HL-60 (cell line): ENCODE data around the gene CCNB3.
"Not testable (repeated sequence)": the region's sequence is repeated elsewhere in the genome, so short reads cannot be mapped to it uniquely, and the experiment has no call there.

Experiments used
- DNase-seq, 2 experiments: peaks; one replicate each; pipeline ENCODE4 v3.0.0-alpha.2; 2010 to 2020; ENCODE audit warnings: low read depth in 1 of 2, low spot score in 1 of 2
- H3K27ac ChIP-seq: fragments of 250-450 bp; sonication (Bioruptor Pico); replicated peaks from 2 replicates; pipeline ENCODE4 v1.5.1; 2020; ENCODE audit warnings: mild to moderate bottlenecking, moderate library complexity
- H3K27me3 ChIP-seq: fragments of 250-450 bp; sonication (Bioruptor Pico); 2 replicates; pipeline ENCODE4 v1.5.1; 2021; ENCODE audit warnings: mild to moderate bottlenecking, moderate library complexity; ENCODE audit not compliant: insufficient read depth, poor library complexity, severe bottlenecking
- H3K4me3 ChIP-seq: replicated peaks from 2 replicates; pipeline ENCODE4 v1.5.1; 2011; ENCODE audit warnings: mild to moderate bottlenecking, control low read depth, low read length; ENCODE audit not compliant: insufficient read depth
- GABPA ChIP-seq: IDR thresholded peaks from 2 replicates; pipeline ENCODE4 v1.6.1; 2012; ENCODE audit warnings: low read depth
- POLR2AphosphoS5 ChIP-seq: IDR thresholded peaks from 2 replicates; pipeline ENCODE4 v1.6.1; 2012; ENCODE audit warnings: low read depth
- SPI1 ChIP-seq: IDR thresholded peaks from 2 replicates; pipeline ENCODE4 v1.6.1; 2012; ENCODE audit warnings: low read depth, mild to moderate bottlenecking, borderline replicate concordance
- TF ChIP-seq, protein P1 (sequence below): IDR thresholded peaks from 2 replicates; pipeline ENCODE4 v1.6.1; 2012; ENCODE audit warnings: low read depth; ENCODE audit not compliant: insufficient replicate concordance
- TF ChIP-seq, protein P2 (sequence below): IDR thresholded peaks from one replicate; pipeline ENCODE4 v1.5.1; 2011; ENCODE audit warnings: low read length, control low read depth, inconsistent platforms; ENCODE audit not compliant: insufficient read depth

The CCNB3 gene

DNA sequence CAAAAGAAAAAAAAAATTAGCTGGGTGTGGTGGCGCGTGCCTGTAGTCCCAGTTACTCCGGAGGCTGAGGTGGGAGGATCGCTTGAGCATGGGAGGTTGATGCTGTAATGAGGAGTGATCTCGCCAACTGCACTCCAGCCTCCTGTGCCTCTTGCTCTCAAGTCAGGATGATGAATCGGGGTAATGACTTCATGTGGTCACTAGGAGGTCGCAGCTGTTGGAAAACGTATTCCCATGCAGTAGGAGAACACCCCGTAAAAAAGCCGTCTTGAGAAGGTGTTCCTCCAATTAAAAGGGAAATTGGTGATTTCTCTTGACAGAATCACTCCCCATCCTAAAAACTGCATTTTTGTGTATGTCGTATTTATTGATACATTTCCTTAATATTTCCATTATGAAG lies 2.2 kb downstream of the CCNB3 start:
- TF ChIP-seq, protein P1, sequence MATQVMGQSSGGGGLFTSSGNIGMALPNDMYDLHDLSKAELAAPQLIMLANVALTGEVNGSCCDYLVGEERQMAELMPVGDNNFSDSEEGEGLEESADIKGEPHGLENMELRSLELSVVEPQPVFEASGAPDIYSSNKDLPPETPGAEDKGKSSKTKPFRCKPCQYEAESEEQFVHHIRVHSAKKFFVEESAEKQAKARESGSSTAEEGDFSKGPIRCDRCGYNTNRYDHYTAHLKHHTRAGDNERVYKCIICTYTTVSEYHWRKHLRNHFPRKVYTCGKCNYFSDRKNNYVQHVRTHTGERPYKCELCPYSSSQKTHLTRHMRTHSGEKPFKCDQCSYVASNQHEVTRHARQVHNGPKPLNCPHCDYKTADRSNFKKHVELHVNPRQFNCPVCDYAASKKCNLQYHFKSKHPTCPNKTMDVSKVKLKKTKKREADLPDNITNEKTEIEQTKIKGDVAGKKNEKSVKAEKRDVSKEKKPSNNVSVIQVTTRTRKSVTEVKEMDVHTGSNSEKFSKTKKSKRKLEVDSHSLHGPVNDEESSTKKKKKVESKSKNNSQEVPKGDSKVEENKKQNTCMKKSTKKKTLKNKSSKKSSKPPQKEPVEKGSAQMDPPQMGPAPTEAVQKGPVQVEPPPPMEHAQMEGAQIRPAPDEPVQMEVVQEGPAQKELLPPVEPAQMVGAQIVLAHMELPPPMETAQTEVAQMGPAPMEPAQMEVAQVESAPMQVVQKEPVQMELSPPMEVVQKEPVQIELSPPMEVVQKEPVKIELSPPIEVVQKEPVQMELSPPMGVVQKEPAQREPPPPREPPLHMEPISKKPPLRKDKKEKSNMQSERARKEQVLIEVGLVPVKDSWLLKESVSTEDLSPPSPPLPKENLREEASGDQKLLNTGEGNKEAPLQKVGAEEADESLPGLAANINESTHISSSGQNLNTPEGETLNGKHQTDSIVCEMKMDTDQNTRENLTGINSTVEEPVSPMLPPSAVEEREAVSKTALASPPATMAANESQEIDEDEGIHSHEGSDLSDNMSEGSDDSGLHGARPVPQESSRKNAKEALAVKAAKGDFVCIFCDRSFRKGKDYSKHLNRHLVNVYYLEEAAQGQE, result no peak
- Histone ChIP-seq H3K27ac (no peak overlapping the region), H3K4me3 (no peak overlapping the region), H3K27me3 (no peaks in the 10 kb centered on the region)
- no peak for DNase-seq

DNA sequence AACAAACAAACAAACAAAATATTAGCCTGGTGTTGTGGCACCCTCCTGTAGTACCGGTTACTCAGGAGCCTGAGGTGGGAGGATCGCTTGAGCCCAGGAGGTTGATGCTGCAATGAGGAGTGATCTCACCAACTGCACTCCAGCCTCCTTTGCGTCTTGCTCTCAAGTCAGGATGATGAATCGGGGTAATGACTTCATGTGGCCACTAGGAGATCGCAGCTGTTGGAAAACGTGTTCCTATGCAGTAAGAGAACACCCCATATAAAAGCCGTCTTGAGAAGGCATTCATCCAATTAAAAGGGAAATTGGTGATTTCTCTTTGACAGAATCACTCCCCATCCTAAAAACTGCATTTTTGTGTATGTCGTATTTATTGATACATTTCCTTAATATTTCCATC lies 6.9 kb downstream of the CCNB3 start:
- TF ChIP-seq, protein P2, sequence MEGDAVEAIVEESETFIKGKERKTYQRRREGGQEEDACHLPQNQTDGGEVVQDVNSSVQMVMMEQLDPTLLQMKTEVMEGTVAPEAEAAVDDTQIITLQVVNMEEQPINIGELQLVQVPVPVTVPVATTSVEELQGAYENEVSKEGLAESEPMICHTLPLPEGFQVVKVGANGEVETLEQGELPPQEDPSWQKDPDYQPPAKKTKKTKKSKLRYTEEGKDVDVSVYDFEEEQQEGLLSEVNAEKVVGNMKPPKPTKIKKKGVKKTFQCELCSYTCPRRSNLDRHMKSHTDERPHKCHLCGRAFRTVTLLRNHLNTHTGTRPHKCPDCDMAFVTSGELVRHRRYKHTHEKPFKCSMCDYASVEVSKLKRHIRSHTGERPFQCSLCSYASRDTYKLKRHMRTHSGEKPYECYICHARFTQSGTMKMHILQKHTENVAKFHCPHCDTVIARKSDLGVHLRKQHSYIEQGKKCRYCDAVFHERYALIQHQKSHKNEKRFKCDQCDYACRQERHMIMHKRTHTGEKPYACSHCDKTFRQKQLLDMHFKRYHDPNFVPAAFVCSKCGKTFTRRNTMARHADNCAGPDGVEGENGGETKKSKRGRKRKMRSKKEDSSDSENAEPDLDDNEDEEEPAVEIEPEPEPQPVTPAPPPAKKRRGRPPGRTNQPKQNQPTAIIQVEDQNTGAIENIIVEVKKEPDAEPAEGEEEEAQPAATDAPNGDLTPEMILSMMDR, result peak; percentile 2
- TF ChIP-seq GABPA (no peak), POLR2AphosphoS5 (no peak)
- TF ChIP-seq, protein P1, result no peak
- DNase-seq, result peak in 1 of 2 experiments; percentile 31
- Histone ChIP-seq H3K27me3 (no peaks in the 10 kb centered on the region), H3K4me3 (no peak overlapping the region), H3K27ac (no peak overlapping the region)

DNA sequence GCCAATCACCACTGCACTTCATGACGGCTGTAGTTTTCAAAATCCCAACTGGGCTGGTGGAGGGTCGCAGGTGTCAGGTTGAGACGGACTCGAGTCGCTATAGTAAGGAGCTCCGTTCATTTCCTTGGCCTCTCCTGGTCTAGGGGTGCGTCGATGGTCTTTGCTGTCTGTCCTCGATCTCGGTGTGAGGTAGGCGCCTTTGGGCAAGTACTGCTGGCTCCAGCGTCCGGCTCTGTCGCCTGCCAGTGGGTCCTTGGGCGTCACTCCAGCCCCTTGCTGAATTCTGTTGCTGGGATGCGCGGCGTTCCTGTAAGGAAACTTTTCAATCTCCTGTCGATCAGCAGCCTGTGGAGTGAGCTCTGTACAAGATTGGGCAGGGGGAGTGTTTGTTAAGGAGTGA lies 76.7 kb downstream of the CCNB3 start:
- Histone ChIP-seq H3K27me3 (no peaks in the 10 kb centered on the region), H3K27ac (no peak overlapping the region), H3K4me3 (no peak overlapping the region)
- DNase-seq, result no peak
- TF ChIP-seq GABPA (no peak), SPI1 (no peak), POLR2AphosphoS5 (no peak)
- TF ChIP-seq, protein P1, result no peak
- TF ChIP-seq, protein P2, result no peak

DNA sequence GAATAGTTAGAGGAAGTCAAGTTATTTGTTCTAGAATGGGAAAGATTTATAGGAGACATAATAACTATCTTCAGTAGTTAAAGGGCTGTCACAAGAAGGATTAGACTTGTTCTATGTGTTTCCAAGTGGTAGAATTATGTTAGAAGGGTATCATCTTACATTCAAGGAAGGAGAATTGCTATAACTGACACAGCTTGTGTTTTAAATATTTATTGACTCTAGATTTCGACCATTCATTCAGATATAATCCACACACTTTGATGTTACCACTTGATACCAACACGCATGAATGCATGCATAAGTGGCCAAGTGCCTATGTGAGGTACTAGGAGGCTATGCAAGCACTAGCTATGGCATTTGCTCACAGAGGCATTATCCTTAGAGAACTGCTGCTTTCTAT lies 122.7 kb downstream of the CCNB3 start:
- TF ChIP-seq POLR2AphosphoS5 (no peak), SPI1 (no peak), GABPA (no peak)
- TF ChIP-seq, protein P1, result no peak
- TF ChIP-seq, protein P2, result no peak

DNA sequence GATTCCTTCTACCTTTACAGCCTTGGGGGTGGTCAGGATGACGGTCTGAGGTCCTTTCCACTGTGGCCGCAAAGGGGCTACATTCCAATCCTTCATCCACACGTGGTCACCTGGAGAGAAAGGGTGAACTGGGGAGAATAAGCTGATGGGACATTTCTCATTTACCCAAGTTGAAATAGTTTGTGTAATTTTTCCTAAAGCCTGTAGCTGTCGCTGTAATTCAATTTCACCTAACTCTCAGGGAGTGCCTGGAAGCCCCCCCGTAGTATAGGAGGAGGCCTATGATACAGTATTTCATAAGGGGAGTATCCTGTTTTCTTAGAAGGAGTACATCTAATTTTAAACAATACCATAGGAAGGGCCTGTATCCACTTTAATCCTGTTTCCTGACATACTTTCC lies 128.1 kb downstream of the CCNB3 start:
- DNase-seq, H3K27ac ChIP-seq, H3K4me3 ChIP-seq, H3K27me3 ChIP-seq: not testable (repeated sequence)

More for the DNA sequence above, 122.7 kb downstream of the CCNB3 start:
- Histone ChIP-seq H3K4me3 (no peak overlapping the region), H3K27me3 (no peaks in the 10 kb centered on the region), H3K27ac (no peak overlapping the region)
- DNase-seq, result no peak
